HCT116 (cell line): ENCODE data around the gene CAGE1. TPM values are rescaled to one million over a fixed set of nuclear protein-coding genes. Genes with fewer than 3 reads are reported as not detected.

ENCODE experiments used
- ATAC-seq: fragments of 200-7000 bp; cut with Tn5 transposase; 2 replicates; pipeline ENCODE4 v1.9.1; 2020; ENCODE audit warnings: mild to moderate bottlenecking, moderate library complexity
- BruUV-seq: library from RNA; stranded (reverse); fragments of 400-500 nt; replicated peaks from 2 replicates; lab custom pipeline; 2021; lab: Mats Ljungman, UMichigan
- CTCF ChIA-PET: fragments of 300-600 bp; sonication (Branson Sonifier 250); formaldehyde crosslinking; loops from one replicate; lab custom pipeline; 2021; ENCODE audit warnings: antibody characterized with exemption; lab: Charles Lee
- POLR2A ChIA-PET: fragments of 300-600, 350-600 bp; sonication (Branson Sonifier 250); formaldehyde crosslinking; loops from one replicate; lab custom pipeline; 2021; ENCODE audit warnings: antibody characterized with exemption; lab: Charles Lee
- RAD21 ChIA-PET, 2 experiments: fragments of 300-600 bp; sonication (Branson Sonifier 250); formaldehyde crosslinking; loops; one replicate each; lab custom pipeline; 2023; ENCODE audit warnings: low total read pairs in 2 of 2; ENCODE audit not compliant: uncharacterized antibody in 2 of 2, unreplicated experiment in 2 of 2, low non-redundant PET in 1 of 2; lab: Charles Lee
- DNase-seq: peaks from one replicate; pipeline ENCODE4 v3.0.0-alpha.2; 2010; ENCODE audit warnings: low read depth, low spot score
- H2AFZ ChIP-seq: fragments of 200-600 bp; shearing (Covaris generic), sonication (generic); 2 replicates; pipeline ENCODE4 v1.6.1; 2017; ENCODE audit warnings: low read depth, mixed run types, mixed read lengths, antibody characterized with exemption, low read length; ENCODE audit not compliant: poor library complexity, severe bottlenecking
- H3K27ac ChIP-seq: 2 replicates; pipeline ENCODE4 v1.5.1; 2012; ENCODE audit warnings: low read depth, low read length
- H3K27me3 ChIP-seq: fragments of 200-600 bp; sonication (generic); 2 replicates; pipeline ENCODE4 v1.6.1; 2016; ENCODE audit warnings: mixed run types, low read length, mixed read lengths; ENCODE audit not compliant: insufficient read depth
- H3K36me3 ChIP-seq, 2 experiments: fragments of 200-500 bp in 1 of 2; fragments of 200-600 bp in 1 of 2; sonication (Bioruptor generic) in 1 of 2; sonication (generic) in 1 of 2; 2 replicates each; pipeline versions ENCODE4 v1.5.1 to v1.6.1; 2014 to 2016; ENCODE audit warnings: low read length in 2 of 2, inconsistent platforms in 1 of 2, mixed read lengths in 1 of 2, mixed run types in 1 of 2; ENCODE audit not compliant: insufficient read depth in 2 of 2, control insufficient read depth in 1 of 2
- H3K4me1 ChIP-seq, 2 experiments: fragments of 200-600 bp in 1 of 2; sonication (generic) in 1 of 2; 2 replicates each; pipeline versions ENCODE4 v1.5.1 to v1.6.1; 2012 to 2017; ENCODE audit warnings: low read length in 2 of 2, inconsistent platforms in 1 of 2, mild to moderate bottlenecking in 1 of 2, mixed read lengths in 1 of 2, mixed run types in 1 of 2, moderate library complexity in 1 of 2; ENCODE audit not compliant: insufficient read depth in 2 of 2, control insufficient read depth in 1 of 2
- H3K4me2 ChIP-seq: fragments of 200-600 bp; sonication (generic); 2 replicates; pipeline ENCODE4 v1.6.1; 2017; ENCODE audit warnings: mixed run types, low read length, mixed read lengths
- H3K4me3 ChIP-seq, 2 experiments: fragments of 200-600 bp in 1 of 2; sonication (generic) in 1 of 2; replicated peaks in 1 of 2; 2 replicates each; pipeline ENCODE4 v1.5.1; 2011 to 2016; ENCODE audit warnings: low read length in 2 of 2, control low read depth in 1 of 2, low read depth in 1 of 2, mild to moderate bottlenecking in 1 of 2, mixed read lengths in 1 of 2, mixed run types in 1 of 2
- H3K79me2 ChIP-seq: fragments of 200-600 bp; sonication (generic); 2 replicates; pipeline ENCODE4 v1.6.1; 2017; ENCODE audit warnings: mild to moderate bottlenecking, mixed run types, low read length, moderate library complexity, mixed read lengths; ENCODE audit not compliant: insufficient read depth
- H3K9ac ChIP-seq: fragments of 200-600 bp; sonication (generic); 2 replicates; pipeline ENCODE4 v1.6.1; 2016; ENCODE audit warnings: low read length, mixed read lengths
- H3K9me2 ChIP-seq: fragments of 200-600 bp; sonication (generic), shearing (Covaris generic); 2 replicates; pipeline ENCODE4 v1.6.1; 2017; ENCODE audit warnings: mixed run types, mild to moderate bottlenecking, moderate library complexity; ENCODE audit not compliant: insufficient read depth
- H3K9me3 ChIP-seq, 2 experiments: fragments of 200-500 bp in 1 of 2; fragments of 200-600 bp in 1 of 2; sonication (Bioruptor generic) in 1 of 2; sonication (generic) in 1 of 2; 2 replicates each; pipeline ENCODE4 v1.6.1; 2014 to 2017; ENCODE audit warnings: low read length in 2 of 2, mixed read lengths in 2 of 2, inconsistent platforms in 1 of 2, low read depth in 1 of 2, mild to moderate bottlenecking in 1 of 2, mixed run types in 1 of 2, moderate library complexity in 1 of 2; ENCODE audit not compliant: control insufficient read depth in 1 of 2, insufficient read depth in 1 of 2
- H4K20me1 ChIP-seq: fragments of 200-600 bp; sonication (generic), shearing (Covaris generic); 2 replicates; pipeline ENCODE4 v1.6.1; 2017; ENCODE audit warnings: mixed run types, mild to moderate bottlenecking, moderate library complexity; ENCODE audit not compliant: insufficient read depth
- CEBPB ChIP-seq: IDR thresholded peaks from 2 replicates; pipeline ENCODE4 v1.6.1; 2012; ENCODE audit warnings: low read depth
- EZH2 ChIP-seq: fragments of 200-600 bp; sonication (generic); IDR thresholded peaks from 2 replicates; pipeline ENCODE4 v1.6.1; 2017; ENCODE audit warnings: antibody characterized with exemption, mixed run types
- JUND ChIP-seq: IDR thresholded peaks from 2 replicates; pipeline ENCODE4 v1.6.1; 2012
- POLR2A ChIP-seq: IDR thresholded peaks from 2 replicates; pipeline ENCODE4 v1.7.0; 2011; ENCODE audit warnings: borderline replicate concordance; ENCODE audit not compliant: insufficient read depth, insufficient read length; ENCODE audit errors: extremely low read depth
- POLR2AphosphoS5 ChIP-seq: IDR thresholded peaks from 2 replicates; pipeline ENCODE4 v1.6.1; 2011; ENCODE audit warnings: mild to moderate bottlenecking, low read depth, low read length, moderate library complexity
- RAD21 ChIP-seq: IDR thresholded peaks from 2 replicates; pipeline ENCODE4 v1.6.1; 2012; ENCODE audit warnings: low read depth, mild to moderate bottlenecking
- SRF ChIP-seq: IDR thresholded peaks from 2 replicates; pipeline ENCODE4 v1.6.1; 2012; ENCODE audit warnings: low read depth
- TCF7L2 ChIP-seq: IDR thresholded peaks from 2 replicates; pipeline ENCODE4 v1.7.0; 2011; ENCODE audit warnings: borderline replicate concordance, inconsistent platforms; ENCODE audit not compliant: insufficient read depth, insufficient read length; ENCODE audit errors: extremely low read depth
- YY1 ChIP-seq: IDR thresholded peaks from 2 replicates; pipeline ENCODE4 v1.6.1; 2011; ENCODE audit warnings: low read length, low read depth, moderate library complexity, mild to moderate bottlenecking; ENCODE audit not compliant: insufficient replicate concordance; ENCODE audit errors: extremely low read depth
- ZFX ChIP-seq: fragments of 450-650 bp; IDR thresholded peaks from 2 replicates; pipeline ENCODE4 v1.6.1; 2017
- ZNF274 ChIP-seq: fragments of 200-500 bp; sonication (Bioruptor generic); IDR thresholded peaks from 2 replicates; pipeline ENCODE4 v1.6.1; 2014; ENCODE audit warnings: mild to moderate bottlenecking, low read depth, low read length, inconsistent platforms
- intact Hi-C: fragments of 100-400 bp; cut with micrococcal nuclease; formaldehyde crosslinking; loops from 2 replicates; pipeline ENCODE4 v1.10.0; 2022
- total RNA-seq: library from RNA; stranded (reverse); gene quantifications from one replicate; pipeline ENCODE4 v1.2.1, GENCODE V29; 2021; ENCODE audit not compliant: unreplicated experiment
- TF ChIP-seq, protein P1 (sequence below), 3 experiments: fragments of 200-600 bp in 1 of 3; sonication (generic) in 1 of 3; IDR thresholded peaks in 2 of 3; conservative IDR thresholded peaks in 1 of 3; 2 replicates each; pipeline ENCODE4 v1.5.1; 2012 to 2017; ENCODE audit warnings: low read depth in 2 of 3, low read length in 2 of 3, antibody characterized with exemption in 1 of 3, borderline replicate concordance in 1 of 3, control low read depth in 1 of 3, mild to moderate bottlenecking in 1 of 3, mixed read lengths in 1 of 3, mixed run types in 1 of 3, moderate library complexity in 1 of 3; ENCODE audit not compliant: insufficient read depth in 1 of 3
- TF ChIP-seq, protein P2 (sequence below): IDR thresholded peaks from 2 replicates; pipeline ENCODE4 v1.6.1; 2012; ENCODE audit warnings: low read depth
- TF ChIP-seq, protein P3 (sequence below): IDR thresholded peaks from 2 replicates; pipeline ENCODE4 v1.6.1; 2012
- TF ChIP-seq, protein P4 (sequence below): IDR thresholded peaks from 2 replicates; pipeline ENCODE4 v1.6.1; 2012

Gene CAGE1
- total RNA-seq, 1 experiment from 2014 or later: 0.20 TPM

DNA sequence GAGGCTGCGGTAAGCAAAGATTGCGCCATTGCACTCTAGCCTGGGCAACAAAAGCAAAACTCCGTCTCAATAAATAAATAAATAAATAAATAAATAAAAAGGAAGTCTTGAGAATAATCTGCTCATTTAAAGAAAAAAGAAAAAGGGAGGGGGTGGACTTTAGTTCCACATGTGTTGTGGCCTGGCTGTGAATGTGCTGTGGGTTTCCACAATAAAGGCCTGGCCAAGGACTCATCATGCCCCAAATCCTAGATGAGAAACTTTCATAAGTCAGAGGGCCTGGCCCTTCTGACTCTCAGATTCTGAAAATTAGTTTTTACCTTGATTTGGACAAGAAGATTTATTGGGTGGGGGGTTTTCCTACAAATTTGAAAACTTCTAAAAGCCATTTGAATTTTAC is 48.5 kb upstream of the CAGE1 start (continued):
- TF ChIP-seq, protein P1, sequence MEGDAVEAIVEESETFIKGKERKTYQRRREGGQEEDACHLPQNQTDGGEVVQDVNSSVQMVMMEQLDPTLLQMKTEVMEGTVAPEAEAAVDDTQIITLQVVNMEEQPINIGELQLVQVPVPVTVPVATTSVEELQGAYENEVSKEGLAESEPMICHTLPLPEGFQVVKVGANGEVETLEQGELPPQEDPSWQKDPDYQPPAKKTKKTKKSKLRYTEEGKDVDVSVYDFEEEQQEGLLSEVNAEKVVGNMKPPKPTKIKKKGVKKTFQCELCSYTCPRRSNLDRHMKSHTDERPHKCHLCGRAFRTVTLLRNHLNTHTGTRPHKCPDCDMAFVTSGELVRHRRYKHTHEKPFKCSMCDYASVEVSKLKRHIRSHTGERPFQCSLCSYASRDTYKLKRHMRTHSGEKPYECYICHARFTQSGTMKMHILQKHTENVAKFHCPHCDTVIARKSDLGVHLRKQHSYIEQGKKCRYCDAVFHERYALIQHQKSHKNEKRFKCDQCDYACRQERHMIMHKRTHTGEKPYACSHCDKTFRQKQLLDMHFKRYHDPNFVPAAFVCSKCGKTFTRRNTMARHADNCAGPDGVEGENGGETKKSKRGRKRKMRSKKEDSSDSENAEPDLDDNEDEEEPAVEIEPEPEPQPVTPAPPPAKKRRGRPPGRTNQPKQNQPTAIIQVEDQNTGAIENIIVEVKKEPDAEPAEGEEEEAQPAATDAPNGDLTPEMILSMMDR (IDR thresholded peaks at IDR 0.05 in 2 of 3, conservative IDR thresholded peaks at IDR 0.05 in 1 of 3; ENCODE audit: borderline replicate concordance in 1 of 3, insufficient read depth in 1 of 3, low read depth in 2 of 3, low read length in 2 of 3): no peak
- TF ChIP-seq RAD21: no peak

DNA sequence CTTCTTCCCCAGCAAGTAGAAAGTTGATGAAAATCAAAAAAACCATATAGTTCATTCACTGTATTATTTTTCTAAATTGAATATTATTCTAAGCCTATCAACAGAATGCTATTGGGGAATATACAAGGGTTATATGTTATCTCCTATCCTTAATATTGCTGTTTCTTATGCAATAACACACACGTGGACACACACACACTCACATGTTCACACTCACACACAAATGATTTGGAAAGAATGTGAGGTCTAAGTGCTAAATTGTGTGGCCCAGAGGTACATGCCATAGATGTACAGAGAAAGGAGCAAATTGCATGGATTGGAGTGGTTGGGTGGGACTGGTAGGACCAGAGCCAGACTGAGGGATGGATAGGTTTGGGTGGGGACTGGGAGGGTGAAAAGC is 45.1 kb upstream of the CAGE1 start:
- no peaks in the 10 kb centered on the region for H4K20me1 ChIP-seq
- H3K4me1 ChIP-seq: peaks cover 2 to 8% of the 10 kb centered on the region in 2 experiments; a peak in 2 of 4 replicates
- no peak overlapping the region for H3K4me3 ChIP-seq
- H3K27ac ChIP-seq: no peak overlapping the region
- H3K9me3 ChIP-seq: no peaks in the 10 kb centered on the region
- no peaks in the 10 kb centered on the region for H3K79me2 ChIP-seq
- no peak overlapping the region for H3K4me2 ChIP-seq
- CTCF ChIA-PET: no interaction called here
- ATAC-seq (no peak), DNase-seq (no peak)
- H2AFZ ChIP-seq: no peak overlapping the region
- no peaks in the 10 kb centered on the region for H3K36me3 ChIP-seq
- H3K9me2 ChIP-seq: no peaks in the 10 kb centered on the region
- POLR2A ChIA-PET: no interaction called here
- BruUV-seq: no TSS peak
- RAD21 ChIA-PET: no interaction called here
- no peak overlapping the region for H3K9ac ChIP-seq
- intact Hi-C loops: no loop called here
- TF ChIP-seq, protein P1 (IDR thresholded peaks at IDR 0.05 in 2 of 3, conservative IDR thresholded peaks at IDR 0.05 in 1 of 3; ENCODE audit: borderline replicate concordance in 1 of 3, insufficient read depth in 1 of 3, low read depth in 2 of 3, low read length in 2 of 3): no peak
- TF ChIP-seq ZFX (no peak), SRF (no peak), ZNF274 (no peak), POLR2A (no peak), EZH2 (no peak), POLR2AphosphoS5 (no peak), YY1 (no peak), TCF7L2 (no peak), CEBPB (no peak), JUND (no peak)
- TF ChIP-seq, protein P2, sequence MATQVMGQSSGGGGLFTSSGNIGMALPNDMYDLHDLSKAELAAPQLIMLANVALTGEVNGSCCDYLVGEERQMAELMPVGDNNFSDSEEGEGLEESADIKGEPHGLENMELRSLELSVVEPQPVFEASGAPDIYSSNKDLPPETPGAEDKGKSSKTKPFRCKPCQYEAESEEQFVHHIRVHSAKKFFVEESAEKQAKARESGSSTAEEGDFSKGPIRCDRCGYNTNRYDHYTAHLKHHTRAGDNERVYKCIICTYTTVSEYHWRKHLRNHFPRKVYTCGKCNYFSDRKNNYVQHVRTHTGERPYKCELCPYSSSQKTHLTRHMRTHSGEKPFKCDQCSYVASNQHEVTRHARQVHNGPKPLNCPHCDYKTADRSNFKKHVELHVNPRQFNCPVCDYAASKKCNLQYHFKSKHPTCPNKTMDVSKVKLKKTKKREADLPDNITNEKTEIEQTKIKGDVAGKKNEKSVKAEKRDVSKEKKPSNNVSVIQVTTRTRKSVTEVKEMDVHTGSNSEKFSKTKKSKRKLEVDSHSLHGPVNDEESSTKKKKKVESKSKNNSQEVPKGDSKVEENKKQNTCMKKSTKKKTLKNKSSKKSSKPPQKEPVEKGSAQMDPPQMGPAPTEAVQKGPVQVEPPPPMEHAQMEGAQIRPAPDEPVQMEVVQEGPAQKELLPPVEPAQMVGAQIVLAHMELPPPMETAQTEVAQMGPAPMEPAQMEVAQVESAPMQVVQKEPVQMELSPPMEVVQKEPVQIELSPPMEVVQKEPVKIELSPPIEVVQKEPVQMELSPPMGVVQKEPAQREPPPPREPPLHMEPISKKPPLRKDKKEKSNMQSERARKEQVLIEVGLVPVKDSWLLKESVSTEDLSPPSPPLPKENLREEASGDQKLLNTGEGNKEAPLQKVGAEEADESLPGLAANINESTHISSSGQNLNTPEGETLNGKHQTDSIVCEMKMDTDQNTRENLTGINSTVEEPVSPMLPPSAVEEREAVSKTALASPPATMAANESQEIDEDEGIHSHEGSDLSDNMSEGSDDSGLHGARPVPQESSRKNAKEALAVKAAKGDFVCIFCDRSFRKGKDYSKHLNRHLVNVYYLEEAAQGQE: no peak
- TF ChIP-seq, protein P3, sequence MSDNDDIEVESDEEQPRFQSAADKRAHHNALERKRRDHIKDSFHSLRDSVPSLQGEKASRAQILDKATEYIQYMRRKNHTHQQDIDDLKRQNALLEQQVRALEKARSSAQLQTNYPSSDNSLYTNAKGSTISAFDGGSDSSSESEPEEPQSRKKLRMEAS: no peak
- TF ChIP-seq, protein P4, sequence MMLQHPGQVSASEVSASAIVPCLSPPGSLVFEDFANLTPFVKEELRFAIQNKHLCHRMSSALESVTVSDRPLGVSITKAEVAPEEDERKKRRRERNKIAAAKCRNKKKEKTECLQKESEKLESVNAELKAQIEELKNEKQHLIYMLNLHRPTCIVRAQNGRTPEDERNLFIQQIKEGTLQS: no peak
- H3K27me3 ChIP-seq: no peaks in the 10 kb centered on the region
